HG03378 (cell line): Measurements from ENCODE around the gene UBE2QL1.

Experiments
- ATAC-seq: cut with Tn5 transposase; IDR thresholded peaks from one replicate; pipeline ENCODE4 v1.9.1; 2021; ENCODE audit warnings: mild to moderate bottlenecking, moderate library complexity; ENCODE audit not compliant: unreplicated experiment

UBE2QL1 gene

GRCh38 chr5:6522331-6522730 lies 73.7 kb downstream of the UBE2QL1 start:
- no peak for ATAC-seq

GRCh38 chr5:6522923-6523322 lies 74.3 kb downstream of the UBE2QL1 start:
- no peak for ATAC-seq

- no peak for ATAC-seq
Measured at GRCh38 chr5:6525422-6525821, 76.8 kb downstream of the UBE2QL1 start.

GRCh38 chr5:6525910-6526309 lies 77.3 kb downstream of the UBE2QL1 start:
- no peak for ATAC-seq

- no peak for ATAC-seq
Measured at GRCh38 chr5:6527749-6528455, 79.2 kb downstream of the UBE2QL1 start.

- no peak for ATAC-seq
Measured at GRCh38 chr5:6535594-6535993, 86.9 kb downstream of the UBE2QL1 start.

GRCh38 chr5:6539060-6539459 lies 90.4 kb downstream of the UBE2QL1 start:
- ATAC-seq = no peak

GRCh38 chr5:6540111-6540827 lies 91.6 kb downstream of the UBE2QL1 start:
- no peak for ATAC-seq

- ATAC-seq = no peak
Measured at GRCh38 chr5:6541256-6542013, 92.8 kb downstream of the UBE2QL1 start.

- ATAC-seq = no peak
Measured at GRCh38 chr5:6542421-6543345, 94.0 kb downstream of the UBE2QL1 start.

- ATAC-seq = no peak
Measured at GRCh38 chr5:6543346-6543730, 94.7 kb downstream of the UBE2QL1 start.

- no peak for ATAC-seq
Measured at GRCh38 chr5:6543830-6544560, 95.3 kb downstream of the UBE2QL1 start.
